ENCODE data around the gene MZF1.
"Not testable (repeated sequence)": the region's sequence is repeated elsewhere in the genome, so short reads cannot be mapped to it uniquely, and the experiment has no call there.

Gene MZF1

GRCh38 chr19:58572818-58573657 lies at the start of gene MZF1:
Gene MZF1 (minus strand): TSS chr19:58573335. CDS start chr19:58571389, 1,946 bp downstream.
- DNase-seq = no peak

- not testable (repeated sequence) for DNase-seq
These were observed 34.1 kb upstream of the MZF1 start for GRCh38 chr19:58607213-58607612.

- DNase-seq = not testable (repeated sequence)
These were observed 33.2 kb upstream of the MZF1 start for GRCh38 chr19:58606251-58606896.

- DNase-seq = no peak
These were observed 13.1 kb upstream of the MZF1 start for GRCh38 chr19:58586133-58586765.

GRCh38 chr19:58585442-58586132 lies 12.5 kb upstream of the MZF1 start:
- DNase-seq = no peak

GRCh38 chr19:58584498-58585441 lies 11.6 kb upstream of the MZF1 start:
- DNase-seq = no peak

GRCh38 chr19:58582985-58583384 lies 9.8 kb upstream of the MZF1 start:
- no peak for DNase-seq

- no peak for DNase-seq
These were observed 8.3 kb upstream of the MZF1 start for GRCh38 chr19:58581227-58582141.

- DNase-seq = no peak
These were observed 6.5 kb upstream of the MZF1 start for GRCh38 chr19:58579473-58580142.

GRCh38 chr19:58578012-58578925 lies 5.1 kb upstream of the MZF1 start:
- DNase-seq = no peak

- not testable (repeated sequence) for DNase-seq
These were observed 4.4 kb upstream of the MZF1 start for GRCh38 chr19:58577581-58577980.

GRCh38 chr19:58575183-58576041 lies 2.3 kb upstream of the MZF1 start:
- DNase-seq = no peak

GRCh38 chr19:58573658-58574164 lies 576 bp upstream of the MZF1 start:
- DNase-seq = no peak

- no peak for DNase-seq
These were observed 913 bp downstream of the MZF1 start for GRCh38 chr19:58572026-58572817.

- DNase-seq = no peak
These were observed 1.6 kb downstream of the MZF1 start for GRCh38 chr19:58571575-58571947.

- DNase-seq = no peak
These were observed 2.2 kb downstream of the MZF1 start for GRCh38 chr19:58570770-58571574.
